Measurements from ENCODE around the gene WDR48. TPM values are rescaled to one million over a fixed set of nuclear protein-coding genes. Genes with fewer than 3 reads are reported as not detected.

WDR48 gene
- total and polyA plus RNA-seq, 9 donors: 20.7 to 55.5 (median 38.2) TPM

- 83 to 90% (median 87%) methylated on average over 5 of the region's 5 CpGs for WGBS, 3 donors
- no peak for TF ChIP-seq CTCF (IDR thresholded peaks at IDR 0.05)
- TF ChIP-seq POLR2A (IDR thresholded peaks at IDR 0.05): no peak
- TF ChIP-seq EP300 (IDR thresholded peaks at IDR 0.05): no peak
- H3K9me3 ChIP-seq: no peaks in the 10 kb centered on the region
- intact Hi-C loops (cut with DNase I): loop anchor here in 1 of 4 donors (5.0 kb wide), 2 partner anchors 38 to 73 kb away; no protein-coding TSS in a partner anchor
- DNase-seq: no peak
- no peaks in the 10 kb centered on the region for H3K36me3 ChIP-seq
- peaks cover 4% of the 10 kb centered on the region for H3K4me1 ChIP-seq (ENCODE audit: insufficient read depth)
- no peak overlapping the region for H3K4me3 ChIP-seq
- H3K27ac ChIP-seq: no peak overlapping the region
- H3K27me3 ChIP-seq: no peaks in the 10 kb centered on the region
Observed at GRCh38 chr3:39109086-39109485, 57.3 kb downstream of the WDR48 start.

- Histone ChIP-seq H3K27me3 (no peaks in the 10 kb centered on the region), H3K9me3 (no peaks in the 10 kb centered on the region), H3K4me1 (ENCODE audit: insufficient read depth) (peaks cover 4% of the 10 kb centered on the region), H3K27ac (no peak overlapping the region), H3K4me3 (no peak overlapping the region), H3K36me3 (no peaks in the 10 kb centered on the region)
- intact Hi-C loops (cut with DNase I): no loop called here
- 83 to 94% (median 88%) methylated on average over 2 of the region's 2 CpGs for WGBS, 3 donors
- TF ChIP-seq CTCF (IDR thresholded peaks at IDR 0.05): no peak
- TF ChIP-seq POLR2A (IDR thresholded peaks at IDR 0.05): no peak
- no peak for TF ChIP-seq EP300 (IDR thresholded peaks at IDR 0.05)
- DNase-seq: no peak
Observed at GRCh38 chr3:39110041-39110639, 58.3 kb downstream of the WDR48 start.

GRCh38 chr3:39112113-39112512 lies 60.3 kb downstream of the WDR48 start:
- no peaks in the 10 kb centered on the region for H3K9me3 ChIP-seq
- WGBS, 3 donors: 89 to 97% (median 97%) methylated on average over 3 of the region's 3 CpGs
- TF ChIP-seq POLR2A (IDR thresholded peaks at IDR 0.05) (no peak), CTCF (IDR thresholded peaks at IDR 0.05) (no peak), EP300 (IDR thresholded peaks at IDR 0.05) (no peak)
- H3K27ac ChIP-seq: no peak overlapping the region
- H3K4me1 ChIP-seq (ENCODE audit: insufficient read depth): peaks cover 2% of the 10 kb centered on the region
- intact Hi-C loops (cut with DNase I): no loop called here
- H3K27me3 ChIP-seq: no peaks in the 10 kb centered on the region
- no peak overlapping the region for H3K4me3 ChIP-seq
- no peak for DNase-seq
- H3K36me3 ChIP-seq: no peaks in the 10 kb centered on the region

- TF ChIP-seq CTCF (IDR thresholded peaks at IDR 0.05) (no peak), EP300 (IDR thresholded peaks at IDR 0.05) (no peak), POLR2A (IDR thresholded peaks at IDR 0.05) (no peak)
- H3K9me3 ChIP-seq: no peaks in the 10 kb centered on the region
- peaks cover 2% of the 10 kb centered on the region for H3K4me1 ChIP-seq (ENCODE audit: insufficient read depth)
- no peak overlapping the region for H3K27ac ChIP-seq
- no peak overlapping the region for H3K4me3 ChIP-seq
- no peaks in the 10 kb centered on the region for H3K36me3 ChIP-seq
- no peaks in the 10 kb centered on the region for H3K27me3 ChIP-seq
- 92 to 96% (median 92%) methylated on average over 2 of the region's 2 CpGs for WGBS, 3 donors
- intact Hi-C loops (cut with DNase I): no loop called here
- DNase-seq: no peak
Observed at GRCh38 chr3:39112535-39112934, 60.7 kb downstream of the WDR48 start.

Measured in ovary (tissue), 9 donors.